Suprapubic skin (tissue), 4 donors: ENCODE measurements around the gene OR10G7. TPM values are rescaled to one million over a fixed set of nuclear protein-coding genes. Genes with fewer than 3 reads are reported as not detected.

Source experiments
- DNase-seq, 2 donors: peaks; one replicate each; pipeline ENCODE4 v3.0.0-alpha.2; 2019; ENCODE audit warnings: low spot score in 2 of 2
- H3K27ac ChIP-seq: fragments of 200-600 bp; sonication (generic); one replicate; pipeline ENCODE4 v1.5.1; 2019
- H3K27me3 ChIP-seq: fragments of 200-600 bp; sonication (generic); one replicate; pipeline ENCODE4 v1.5.1; 2019
- H3K36me3 ChIP-seq: fragments of 200-600 bp; sonication (generic); one replicate; pipeline ENCODE4 v1.5.1; 2019
- H3K4me1 ChIP-seq: fragments of 200-600 bp; sonication (generic); one replicate; pipeline ENCODE4 v1.5.1; 2019
- H3K4me3 ChIP-seq: fragments of 200-600 bp; sonication (generic); one replicate; pipeline ENCODE4 v1.5.1; 2019; ENCODE audit warnings: mild to moderate bottlenecking
- H3K9me3 ChIP-seq: fragments of 200-600 bp; sonication (generic); one replicate; pipeline ENCODE4 v1.5.1; 2019
- CTCF ChIP-seq, 2 donors: fragments of 200-600 bp in 1 of 2; fragments of 450-650 bp in 1 of 2; sonication (generic) in 1 of 2; IDR thresholded peaks; one replicate each; pipeline ENCODE4 v1.5.1; 2016 to 2019; ENCODE audit warnings: antibody characterized with exemption in 2 of 2, mild to moderate bottlenecking in 1 of 2, moderate library complexity in 1 of 2
- EP300 ChIP-seq: sonication (generic); formaldehyde crosslinking; IDR thresholded peaks from one replicate; pipeline ENCODE4 v1.6.1; 2017; ENCODE audit warnings: antibody characterized with exemption
- POLR2A ChIP-seq, 2 donors: fragments of 450-650 bp; IDR thresholded peaks; one replicate each; pipeline ENCODE4 v1.6.1; 2017; ENCODE audit warnings: antibody characterized with exemption in 2 of 2, mild to moderate bottlenecking in 2 of 2, moderate library complexity in 2 of 2
- POLR2AphosphoS5 ChIP-seq, 3 donors: sonication (generic); formaldehyde crosslinking; IDR thresholded peaks; one replicate each; pipeline ENCODE4 v1.6.1; 2017; ENCODE audit warnings: antibody characterized with exemption in 3 of 3
- WGBS: methylation state at CpG from one replicate; pipeline ENCODE4 v1.1.5; 2018; 5-methylcytosine and 5-hydroxymethylcytosine counted together
- total RNA-seq, 4 donors: library from RNA; depleted of rRNA; stranded (reverse); fragments of >200 nt; gene quantifications; one replicate each; pipeline ENCODE4 v1.1.0, GENCODE V29; 2016

Gene OR10G7
- total RNA-seq, 4 donors from 2014 or later = not detected

- TF ChIP-seq EP300 = no peak
- no peak for TF ChIP-seq POLR2A (IDR thresholded peaks at IDR 0.05)
- TF ChIP-seq CTCF (IDR thresholded peaks at IDR 0.05) = no peak
- TF ChIP-seq POLR2AphosphoS5 (IDR thresholded peaks at IDR 0.05) = no peak
- Histone ChIP-seq H3K27me3 (peaks cover 18% of the 10 kb centered on the region), H3K9me3 (no peaks in the 10 kb centered on the region), H3K27ac (no peak overlapping the region), H3K4me1 (peaks cover 14% of the 10 kb centered on the region), H3K4me3 (peak overlapping the region; percentile 53), H3K36me3 (no peaks in the 10 kb centered on the region)
- no peak for DNase-seq
- 20% methylated on average over 2 of the region's 6 CpGs for WGBS
Measured at GRCh38 chr11:124075492-124075840, 34.3 kb upstream of the OR10G7 start.

- Histone ChIP-seq H3K27me3 (peaks cover 23% of the 10 kb centered on the region), H3K36me3 (no peaks in the 10 kb centered on the region), H3K4me3 (no peak overlapping the region), H3K9me3 (no peaks in the 10 kb centered on the region), H3K4me1 (peaks cover 22% of the 10 kb centered on the region), H3K27ac (no peak overlapping the region)
- no peak for DNase-seq
- 88% methylated on average over 5 of the region's 5 CpGs for WGBS
- TF ChIP-seq POLR2AphosphoS5 (IDR thresholded peaks at IDR 0.05) (no peak), POLR2A (IDR thresholded peaks at IDR 0.05) (no peak), EP300 (no peak), CTCF (IDR thresholded peaks at IDR 0.05) (no peak)
Measured at GRCh38 chr11:124074554-124074953, 33.4 kb upstream of the OR10G7 start.

- Histone ChIP-seq H3K27ac (no peak overlapping the region), H3K4me3 (no peak overlapping the region), H3K4me1 (peaks cover 28% of the 10 kb centered on the region), H3K36me3 (no peaks in the 10 kb centered on the region), H3K9me3 (no peaks in the 10 kb centered on the region), H3K27me3 (peaks cover 29% of the 10 kb centered on the region)
- TF ChIP-seq POLR2AphosphoS5 (IDR thresholded peaks at IDR 0.05) = no peak
- TF ChIP-seq POLR2A (IDR thresholded peaks at IDR 0.05) = no peak
- no peak for TF ChIP-seq CTCF (IDR thresholded peaks at IDR 0.05)
- TF ChIP-seq EP300 = no peak
- WGBS = 93% methylated on average over 8 of the region's 8 CpGs
- DNase-seq = no peak
Measured at GRCh38 chr11:124072147-124072546, 31.0 kb upstream of the OR10G7 start.

GRCh38 chr11:124071623-124071948 is 30.5 kb upstream of the OR10G7 start:
- peaks cover 27% of the 10 kb centered on the region for H3K4me1 ChIP-seq
- peaks cover 29% of the 10 kb centered on the region for H3K27me3 ChIP-seq
- H3K4me3 ChIP-seq = no peak overlapping the region
- no peaks in the 10 kb centered on the region for H3K36me3 ChIP-seq
- H3K9me3 ChIP-seq = no peaks in the 10 kb centered on the region
- WGBS = 80% methylated on average over 4 of the region's 4 CpGs
- H3K27ac ChIP-seq = no peak overlapping the region
- no peak for TF ChIP-seq POLR2A (IDR thresholded peaks at IDR 0.05)
- no peak for DNase-seq

GRCh38 chr11:124070915-124071622 is 29.9 kb upstream of the OR10G7 start:
- peaks cover 27% of the 10 kb centered on the region for H3K27me3 ChIP-seq
- DNase-seq = peak in 1 of 2 donors; percentile 72
- TF ChIP-seq EP300 (no peak), CTCF (IDR thresholded peaks at IDR 0.05) (peak; percentile 60 to 73), POLR2A (IDR thresholded peaks at IDR 0.05) (no peak), POLR2AphosphoS5 (IDR thresholded peaks at IDR 0.05) (no peak)
- peaks cover 22% of the 10 kb centered on the region for H3K4me1 ChIP-seq
- H3K27ac ChIP-seq = no peak overlapping the region
- no peak overlapping the region for H3K4me3 ChIP-seq
- WGBS = 6% methylated on average over 8 of the region's 8 CpGs
- no peaks in the 10 kb centered on the region for H3K9me3 ChIP-seq
- no peaks in the 10 kb centered on the region for H3K36me3 ChIP-seq
